GM10847 (cell line): ENCODE measurements around the gene CMTM7.

Experiments
- POLR2A ChIP-seq: IDR thresholded peaks from 2 replicates; pipeline ENCODE4 v1.6.1; 2011; ENCODE audit not compliant: insufficient read length; ENCODE audit errors: extremely low read depth

CMTM7 gene

GRCh38 chr3:32456429-32457130, 64.9 kb downstream of the CMTM7 start:
- TF ChIP-seq POLR2A = no peak

GRCh38 chr3:32457971-32458471, 66.4 kb downstream of the CMTM7 start:
- no peak for TF ChIP-seq POLR2A

- TF ChIP-seq POLR2A = no peak
Observed at GRCh38 chr3:32459450-32459849, 67.8 kb downstream of the CMTM7 start.

- TF ChIP-seq POLR2A = no peak
Observed at GRCh38 chr3:32460031-32460749, 68.5 kb downstream of the CMTM7 start.

GRCh38 chr3:32467333-32468070, 75.8 kb downstream of the CMTM7 start:
- TF ChIP-seq POLR2A = no peak

- no peak for TF ChIP-seq POLR2A
Observed at GRCh38 chr3:32469151-32469874, 77.7 kb downstream of the CMTM7 start.

GRCh38 chr3:32470362-32470761, 78.7 kb downstream of the CMTM7 start:
- TF ChIP-seq POLR2A = no peak

GRCh38 chr3:32471246-32471645, 79.6 kb downstream of the CMTM7 start:
- no peak for TF ChIP-seq POLR2A

- no peak for TF ChIP-seq POLR2A
Observed at GRCh38 chr3:32474201-32474600, 82.5 kb downstream of the CMTM7 start.

GRCh38 chr3:32480604-32481003, 89.0 kb downstream of the CMTM7 start:
- no peak for TF ChIP-seq POLR2A

GRCh38 chr3:32481791-32482631, 90.4 kb downstream of the CMTM7 start:
- no peak for TF ChIP-seq POLR2A

GRCh38 chr3:32482693-32483092, 91.0 kb downstream of the CMTM7 start:
- TF ChIP-seq POLR2A = no peak

- no peak for TF ChIP-seq POLR2A
Observed at GRCh38 chr3:32483772-32484171, 92.1 kb downstream of the CMTM7 start.

- no peak for TF ChIP-seq POLR2A
Observed at GRCh38 chr3:32484436-32484835, 92.8 kb downstream of the CMTM7 start.

GRCh38 chr3:32487781-32488473, 96.3 kb downstream of the CMTM7 start:
- no peak for TF ChIP-seq POLR2A
